ENCODE measurements around the gene SHH.

Gene SHH

DNA sequence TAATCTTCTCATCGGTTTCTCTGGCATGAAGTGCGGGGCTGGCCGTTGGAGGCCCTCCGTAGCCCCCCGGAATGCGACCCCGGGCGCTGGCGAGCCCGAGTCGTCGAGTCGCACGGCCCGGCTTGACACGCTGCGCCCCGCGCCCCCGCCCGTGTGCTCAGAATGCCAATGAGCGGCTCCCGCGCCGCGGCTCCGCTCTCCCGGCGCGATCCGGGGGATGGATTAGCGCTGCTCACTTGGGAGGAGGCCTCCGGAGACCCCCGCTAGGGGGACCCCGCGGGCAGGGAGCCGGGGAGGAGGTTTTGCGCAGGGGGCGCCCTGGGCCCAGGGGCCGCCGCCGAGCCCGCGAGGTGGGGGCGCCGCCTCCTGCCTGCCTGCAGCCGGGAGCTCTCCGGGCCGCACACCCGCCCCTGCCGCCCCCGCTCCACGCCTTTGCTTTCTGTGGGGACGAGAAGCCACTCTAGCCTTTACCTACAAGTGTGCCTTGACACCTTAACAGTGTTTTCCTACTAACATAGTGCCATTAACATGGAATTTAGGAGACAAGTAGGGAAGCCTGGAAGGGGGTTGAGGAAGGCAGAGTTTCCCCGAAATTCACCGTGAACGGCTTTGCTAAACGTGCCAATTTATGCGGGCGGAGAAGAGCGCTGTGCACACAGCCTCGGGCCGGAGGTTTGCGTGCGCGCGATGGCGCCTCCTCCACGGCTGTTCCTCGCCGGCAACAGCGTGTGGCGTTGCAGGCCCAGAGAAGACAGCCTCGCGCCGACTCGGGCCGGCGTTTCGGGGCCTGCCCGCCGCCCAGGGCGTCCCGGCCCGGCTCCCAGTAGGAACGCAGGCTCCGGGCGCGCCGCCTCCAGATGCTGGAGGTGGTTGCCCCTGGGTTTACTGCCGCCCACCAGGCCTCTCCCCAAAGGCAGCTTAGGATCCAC is 7.1 kb downstream of the SHH start:
- no peak for DNase-seq

DNA sequence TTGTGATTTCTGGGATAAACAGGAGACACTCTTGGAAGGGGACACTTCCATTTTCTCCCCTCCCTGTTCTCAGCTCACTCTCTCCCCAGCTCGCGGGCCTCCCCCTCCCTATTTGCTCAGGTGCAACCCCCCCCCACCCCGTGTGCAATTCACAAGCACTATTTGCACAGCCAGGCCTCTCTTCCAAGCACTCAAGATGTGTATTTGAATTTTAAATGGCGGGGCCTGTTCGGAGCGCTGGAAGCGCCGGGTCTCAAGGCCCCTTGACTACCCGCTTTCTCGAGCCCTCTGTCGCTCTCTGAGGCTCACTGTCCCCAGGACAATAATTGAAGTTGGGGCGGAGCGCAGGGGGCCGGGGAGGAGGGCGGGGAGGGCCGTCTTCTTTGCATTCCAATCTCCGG is 7.8 kb downstream of the SHH start:
- no peak for DNase-seq

DNA sequence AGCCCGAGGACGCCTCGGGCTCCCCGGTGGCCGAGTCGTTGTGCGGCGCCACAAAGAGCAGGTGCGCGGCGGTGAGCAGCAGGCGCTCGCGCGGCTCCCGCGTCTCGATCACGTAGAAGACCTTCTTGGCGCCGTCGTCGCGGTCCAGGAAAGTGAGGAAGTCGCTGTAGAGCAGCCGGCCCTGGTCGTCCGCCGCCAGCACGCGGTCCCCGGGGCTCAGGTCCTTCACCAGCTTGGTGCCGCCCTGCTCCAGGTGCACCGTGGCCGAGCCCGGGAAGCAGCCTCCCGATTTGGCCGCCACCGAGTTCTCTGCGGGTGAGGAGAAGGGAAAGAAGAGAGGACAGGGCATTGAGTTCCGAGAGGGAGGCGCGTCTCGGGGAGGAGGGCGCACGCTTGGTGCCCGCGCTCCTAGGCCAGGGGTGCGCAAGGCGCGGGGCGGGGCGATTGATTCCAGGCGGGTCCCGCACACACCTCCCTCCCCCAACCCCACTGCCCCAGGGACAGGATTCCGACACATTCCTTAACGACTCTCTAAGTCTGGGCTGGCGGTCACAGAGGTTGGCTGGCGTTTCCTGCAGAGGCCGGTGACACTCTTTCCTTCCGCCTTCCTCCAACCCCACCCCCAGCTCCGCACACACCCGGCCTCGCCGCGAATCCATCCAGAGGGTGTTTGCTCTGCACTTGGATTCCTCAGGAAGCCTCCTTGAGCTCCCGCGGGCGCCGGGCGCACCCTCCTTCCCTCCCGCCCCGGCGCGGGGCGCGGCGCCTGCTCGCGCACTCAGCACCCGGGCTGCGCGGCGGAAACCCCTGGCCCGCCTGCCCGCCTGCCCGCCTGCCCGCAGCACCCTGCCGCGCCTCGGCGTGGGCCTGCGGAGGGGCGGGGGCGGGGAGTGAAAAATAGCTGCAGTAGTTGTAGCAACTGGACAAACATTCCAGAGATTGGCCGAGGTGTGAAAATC is 8.6 kb downstream of the SHH start:
- no peak for DNase-seq

DNA sequence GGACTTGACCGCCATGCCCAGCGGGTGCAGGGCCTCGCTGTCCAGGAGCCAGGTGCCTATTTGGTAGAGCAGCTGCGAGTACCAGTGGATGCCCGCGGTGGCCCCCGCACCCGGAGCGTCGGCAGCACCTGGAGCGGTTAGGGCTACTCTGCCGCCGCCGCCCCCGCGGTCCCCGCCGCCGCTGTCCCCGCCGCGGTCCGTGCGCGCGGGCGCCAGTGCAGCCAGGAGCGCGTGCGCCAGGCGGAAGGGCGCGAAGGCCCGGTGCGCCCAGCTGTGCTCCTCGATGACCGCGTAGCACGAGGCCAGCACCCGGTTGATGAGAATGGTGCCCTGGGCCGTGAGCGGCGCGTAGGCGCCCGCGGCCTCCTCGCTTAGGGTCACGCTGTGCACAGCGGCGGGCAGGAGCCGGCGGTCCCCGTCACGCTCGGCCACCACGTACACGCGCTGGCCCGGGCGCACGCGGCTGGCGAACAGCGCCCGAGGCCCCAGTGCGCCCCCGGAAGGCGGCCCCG is 9.3 kb downstream of the SHH start:
- no peak for DNase-seq

DNA sequence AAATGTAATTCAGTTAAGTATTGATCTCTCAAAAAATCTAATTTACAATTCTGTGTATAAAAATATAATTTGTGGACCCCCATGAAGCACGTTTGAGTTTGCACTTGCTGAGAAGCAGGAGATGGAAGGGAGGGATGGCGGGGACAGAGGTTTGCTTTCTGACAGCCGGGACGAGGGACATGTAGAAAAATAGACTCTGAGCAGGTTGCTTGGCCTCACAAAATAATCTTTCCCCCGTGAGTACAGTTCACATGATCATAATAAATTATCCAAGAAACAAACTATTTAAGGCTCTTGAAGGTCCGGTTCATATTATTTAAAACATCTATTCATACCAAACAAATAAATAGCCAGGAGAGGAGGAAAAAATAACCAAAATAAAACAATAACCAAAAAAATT is 10.0 kb downstream of the SHH start:
- DNase-seq, result no peak

DNA sequence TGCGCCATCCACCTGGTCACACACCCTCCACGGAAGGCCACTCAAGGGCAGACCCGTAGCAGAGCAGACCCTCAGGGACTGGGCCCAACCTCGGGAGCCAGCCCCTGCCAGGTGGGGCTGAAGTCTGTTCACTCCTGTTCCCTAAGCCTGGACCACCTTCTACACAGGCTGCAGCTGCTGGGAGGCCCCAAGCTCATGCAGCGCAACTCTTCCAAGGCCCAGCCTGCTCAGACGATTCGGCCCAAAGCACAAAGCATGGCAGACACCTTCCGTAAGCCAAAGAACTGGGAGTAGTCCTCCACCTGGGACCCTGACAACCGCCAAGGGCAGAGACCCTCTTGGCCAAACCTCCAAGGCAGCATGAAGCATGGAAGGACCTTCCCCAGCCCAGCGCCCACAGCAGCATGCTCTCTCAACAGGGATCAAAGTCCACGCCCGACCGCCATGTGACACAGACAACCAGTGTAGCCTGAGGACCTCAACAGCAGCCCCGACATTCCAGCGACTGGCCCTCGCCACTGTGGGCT is 11.5 kb downstream of the SHH start:
- no peak for DNase-seq

DNA sequence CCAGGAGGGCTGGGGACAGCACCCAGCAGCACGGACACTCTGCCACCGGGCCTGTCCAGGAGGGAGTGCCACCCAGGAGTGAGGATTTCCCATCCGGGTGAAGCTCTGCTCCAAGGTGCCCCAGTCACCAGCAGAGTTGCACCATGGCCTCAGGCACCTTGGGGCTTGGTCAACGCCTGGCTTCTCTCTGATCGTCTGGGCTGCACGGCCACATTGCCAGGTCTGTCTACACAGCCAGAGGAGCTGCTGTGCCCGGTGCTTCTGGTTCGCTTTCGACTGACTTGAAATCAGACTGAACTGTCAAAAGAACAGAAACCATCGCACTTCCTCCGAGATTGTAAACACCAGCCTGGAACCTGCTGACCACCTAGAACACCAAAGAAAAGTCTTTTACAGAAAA is 12.0 kb downstream of the SHH start:
- no peak for DNase-seq

DNA sequence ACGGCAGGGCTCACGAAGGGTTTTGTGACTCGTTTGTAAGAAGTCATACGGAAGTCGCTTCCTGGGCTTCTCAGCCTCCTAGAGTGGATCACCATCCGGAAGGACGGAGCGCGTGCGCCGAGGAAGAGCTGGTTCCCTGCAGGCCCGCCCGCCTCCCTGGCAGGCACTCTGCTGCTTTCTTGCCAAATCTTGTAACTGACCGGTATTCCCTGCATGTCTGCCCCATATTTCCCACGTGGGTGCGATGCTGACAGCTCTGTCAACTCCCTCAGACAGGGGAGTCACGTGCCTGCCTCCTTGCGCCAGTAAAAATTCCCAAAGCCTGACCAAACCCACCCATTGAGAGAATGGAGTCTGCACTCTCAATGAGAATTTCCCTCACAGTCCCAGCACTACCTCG is 12.7 kb downstream of the SHH start:
- no peak for DNase-seq

DNA sequence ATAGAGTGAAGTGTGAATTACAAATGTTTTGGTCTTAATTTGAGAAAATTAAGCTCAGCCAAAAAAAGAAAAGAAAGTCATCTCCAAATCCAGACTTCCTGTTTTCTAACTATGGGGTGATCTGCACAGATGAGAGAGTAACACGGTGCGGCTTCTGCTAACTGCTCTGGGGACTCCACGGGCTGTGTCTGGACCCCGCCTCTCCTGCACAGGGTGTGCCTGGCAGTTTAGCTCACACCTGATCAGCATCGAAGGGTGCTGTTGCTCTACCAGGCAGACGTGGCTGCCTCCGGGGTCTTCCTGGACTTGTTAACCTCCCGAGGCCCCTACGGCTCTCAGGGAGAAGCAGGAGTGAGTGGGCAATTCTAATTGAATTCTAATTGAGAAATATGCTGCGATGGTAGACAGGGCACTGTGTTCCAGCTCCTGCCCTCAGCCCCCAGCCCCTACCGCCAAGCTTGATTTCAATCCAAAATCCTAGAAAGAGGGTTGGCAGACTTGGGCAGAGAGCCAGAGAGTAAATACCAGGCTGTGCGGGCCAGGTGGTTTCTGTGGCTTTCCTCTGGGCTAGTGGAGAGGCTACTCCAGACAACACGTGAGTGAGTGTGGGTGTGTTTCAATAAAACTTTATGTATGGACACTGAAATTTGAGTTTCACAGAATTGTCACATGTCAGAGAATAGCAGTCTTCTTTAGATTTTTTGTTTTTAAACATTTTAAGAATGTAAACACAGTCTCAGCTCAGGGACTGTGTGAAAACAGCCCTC is 13.4 kb downstream of the SHH start:
- no peak for DNase-seq

DNA sequence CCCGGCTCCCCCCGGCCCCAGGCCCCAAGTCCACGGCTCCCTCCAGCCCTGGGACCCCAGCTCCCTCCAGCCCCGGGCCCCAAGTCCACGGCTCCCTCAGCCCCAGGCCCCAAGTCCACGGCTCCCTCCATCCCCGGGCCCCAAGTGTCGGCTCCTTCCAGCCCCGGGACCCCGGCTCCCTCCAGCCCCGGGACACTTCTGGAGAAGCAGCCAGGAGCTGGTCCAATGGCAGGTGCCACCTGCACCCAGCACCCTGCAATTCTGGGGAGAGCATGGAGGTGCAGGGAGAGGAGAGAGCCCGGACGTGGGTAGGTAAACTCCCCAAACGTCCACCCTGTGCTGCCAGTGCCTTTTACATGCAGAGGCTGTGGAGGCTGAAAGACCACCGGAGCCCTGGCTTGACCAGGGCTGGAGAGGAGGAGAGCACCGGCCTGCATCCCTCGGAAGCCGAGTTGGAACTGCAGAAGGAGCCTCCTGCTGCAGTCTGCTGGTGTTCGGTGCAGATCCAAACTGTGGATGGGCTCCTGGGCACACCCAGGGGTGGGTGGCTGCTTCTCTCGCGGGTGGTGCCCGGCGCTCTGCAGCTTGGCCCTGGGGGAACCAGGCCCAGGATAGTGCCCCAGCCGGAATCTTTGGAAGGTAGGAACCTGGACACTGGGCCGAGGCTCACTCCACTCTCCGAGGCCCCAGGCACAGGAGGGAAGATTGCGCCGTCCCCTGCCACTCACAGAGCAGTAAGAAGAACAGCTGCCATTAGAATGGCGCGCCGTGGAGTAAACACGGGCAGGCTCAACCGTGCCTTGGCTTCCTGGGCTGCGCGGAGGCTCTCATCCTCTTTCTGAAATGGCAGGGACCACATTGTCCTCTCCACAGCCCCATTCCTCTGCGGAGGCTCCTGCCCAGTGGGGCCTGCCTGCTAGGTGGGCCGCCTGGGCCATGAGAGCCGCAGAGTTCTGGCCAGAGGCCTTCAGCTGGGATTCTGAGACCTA is 14.7 kb downstream of the SHH start:
- DNase-seq, result no peak

DNA sequence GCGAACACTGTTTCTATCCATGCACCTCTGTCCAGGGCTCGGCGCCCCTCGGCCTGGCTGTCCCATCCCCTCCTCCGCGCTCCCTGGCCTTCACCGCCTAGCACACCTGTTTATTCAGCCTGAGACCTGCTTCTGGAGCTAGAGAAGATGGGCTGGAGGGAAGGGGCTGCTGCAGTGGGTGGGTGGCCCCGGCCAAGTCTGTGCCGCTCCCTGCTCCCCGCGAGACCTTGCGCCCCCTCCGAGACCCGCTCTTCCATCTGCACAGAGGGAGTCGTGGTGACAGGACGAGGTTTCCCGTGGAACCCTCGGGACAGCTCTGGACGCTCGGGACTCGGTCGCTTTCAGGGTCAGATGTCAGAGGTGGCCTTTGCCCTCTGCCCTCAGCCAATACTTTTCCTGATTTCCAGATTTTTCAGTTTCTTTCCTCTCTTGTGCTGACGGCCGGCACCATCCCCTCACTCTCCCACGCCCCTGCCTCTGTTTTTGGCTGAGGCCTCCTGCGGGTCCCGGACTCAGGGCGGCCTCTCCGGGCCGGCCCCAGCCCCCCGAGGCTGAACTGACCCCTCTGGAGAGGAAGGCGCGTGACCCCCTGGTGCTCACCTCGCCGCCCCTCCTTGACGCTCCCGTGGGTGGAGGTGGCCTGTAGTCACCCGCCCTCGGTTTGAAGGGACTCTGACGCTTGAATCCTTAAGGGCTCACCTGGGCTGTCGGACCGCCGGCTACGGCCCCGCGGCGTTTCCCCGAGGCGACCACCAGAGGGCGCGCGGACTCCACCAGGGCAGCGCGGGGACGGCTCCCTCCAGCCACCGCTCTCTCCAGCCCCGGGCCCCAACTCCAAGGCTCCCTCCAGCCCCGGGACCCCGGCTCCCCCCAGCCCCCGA is 15.6 kb downstream of the SHH start:
- no peak for DNase-seq

DNA sequence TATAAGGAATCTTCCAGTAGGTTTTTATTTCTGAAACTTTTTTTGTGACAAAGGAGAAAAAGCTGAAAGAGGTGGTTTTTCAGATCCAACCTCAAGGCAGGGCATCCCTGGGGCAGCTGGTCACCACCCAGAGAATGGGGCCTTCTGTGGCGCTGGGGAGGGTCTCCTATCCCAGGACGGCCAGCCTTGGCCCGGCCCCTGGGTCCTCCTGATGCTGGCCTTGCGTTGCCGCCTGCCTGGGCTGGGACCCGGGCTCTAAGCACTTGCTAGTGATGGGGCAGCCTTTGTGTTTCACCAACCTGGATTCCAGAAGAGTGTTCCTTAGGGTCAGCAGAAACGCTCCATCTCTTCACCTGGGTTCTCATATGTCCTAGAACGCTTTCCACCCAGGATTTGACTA is 16.3 kb downstream of the SHH start:
- no peak for DNase-seq

DNA sequence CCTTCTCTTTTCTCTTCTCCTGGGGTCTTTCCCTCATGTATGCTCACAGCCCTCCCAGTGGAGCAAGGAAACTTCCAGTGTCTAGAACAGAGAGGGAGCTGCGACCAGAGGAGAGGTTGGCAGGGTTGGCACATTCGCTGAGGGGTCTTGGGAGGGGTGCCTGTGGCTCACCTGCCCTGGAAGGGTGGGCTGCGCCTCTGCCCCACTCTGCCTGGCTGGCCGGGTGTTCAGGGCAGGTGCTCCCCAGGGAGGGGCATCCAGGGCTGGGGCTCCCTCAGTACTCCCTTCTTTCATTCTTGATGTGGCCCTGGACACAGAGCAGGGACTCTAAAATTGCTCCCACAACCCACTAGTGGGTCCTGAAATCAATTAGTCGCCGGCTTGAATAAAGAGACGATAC is 16.9 kb downstream of the SHH start:
- no peak for DNase-seq

DNA sequence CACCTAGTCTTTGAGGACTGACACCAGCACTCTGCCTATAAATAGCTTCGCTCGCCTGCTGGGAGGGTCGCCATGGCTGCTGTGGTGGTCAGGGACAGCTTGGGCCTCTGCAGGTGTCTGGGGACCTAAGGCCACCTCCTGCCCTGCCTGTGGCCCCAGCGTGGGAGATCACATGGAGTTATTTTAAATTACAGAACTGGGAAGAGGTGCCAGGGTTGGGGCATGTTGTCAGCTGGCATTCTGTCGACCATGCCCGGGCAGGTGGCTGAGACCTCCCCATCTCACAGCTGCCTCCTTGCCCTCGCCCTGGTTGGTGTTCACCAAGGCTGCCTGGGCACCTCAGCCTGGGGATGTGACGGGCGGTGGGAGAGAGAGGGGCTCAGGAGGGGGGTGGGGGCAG is 18.1 kb downstream of the SHH start:
- no peak for DNase-seq

DNA sequence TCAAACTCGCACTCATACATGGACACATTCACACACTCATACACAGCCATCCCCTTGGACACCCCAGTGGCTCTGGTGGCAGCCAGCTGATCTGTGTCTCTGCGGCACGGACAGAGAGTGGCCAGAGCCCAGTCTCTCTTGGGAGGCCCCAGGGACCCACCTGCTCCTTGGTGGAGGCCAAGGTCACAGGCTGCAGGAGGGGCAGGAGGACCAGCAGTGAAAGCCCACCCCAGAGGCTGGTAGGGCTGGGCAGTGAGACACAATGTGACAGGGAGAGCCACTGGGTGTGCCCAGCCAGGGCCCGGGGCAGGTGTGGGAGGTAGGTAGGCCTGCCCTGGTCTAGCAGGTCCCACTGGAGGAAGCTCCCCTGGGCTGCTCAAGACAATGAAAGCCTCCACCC is 18.5 kb downstream of the SHH start:
- DNase-seq, result no peak

DNA sequence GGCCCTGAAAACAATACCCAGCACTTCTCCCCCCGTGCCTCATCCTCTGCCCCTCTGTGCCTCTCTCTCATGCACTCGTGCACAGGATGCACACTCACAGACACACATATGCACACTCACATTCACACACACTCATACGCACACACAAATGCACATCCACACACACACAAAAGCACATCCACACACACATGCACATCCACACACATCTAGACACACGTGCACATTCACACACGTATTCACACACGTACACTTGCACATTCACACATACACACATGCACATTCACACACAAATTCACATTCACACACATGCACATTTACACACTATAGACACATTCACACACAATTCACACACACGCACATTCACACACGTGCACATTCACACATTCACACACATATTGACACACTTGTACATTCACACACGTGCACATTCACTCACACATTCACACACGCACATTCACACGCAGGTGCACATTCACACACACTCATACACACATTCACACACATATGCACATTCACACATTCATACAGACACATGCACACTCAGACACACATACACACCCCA is 19.2 kb downstream of the SHH start:
- DNase-seq, result no peak

DNA sequence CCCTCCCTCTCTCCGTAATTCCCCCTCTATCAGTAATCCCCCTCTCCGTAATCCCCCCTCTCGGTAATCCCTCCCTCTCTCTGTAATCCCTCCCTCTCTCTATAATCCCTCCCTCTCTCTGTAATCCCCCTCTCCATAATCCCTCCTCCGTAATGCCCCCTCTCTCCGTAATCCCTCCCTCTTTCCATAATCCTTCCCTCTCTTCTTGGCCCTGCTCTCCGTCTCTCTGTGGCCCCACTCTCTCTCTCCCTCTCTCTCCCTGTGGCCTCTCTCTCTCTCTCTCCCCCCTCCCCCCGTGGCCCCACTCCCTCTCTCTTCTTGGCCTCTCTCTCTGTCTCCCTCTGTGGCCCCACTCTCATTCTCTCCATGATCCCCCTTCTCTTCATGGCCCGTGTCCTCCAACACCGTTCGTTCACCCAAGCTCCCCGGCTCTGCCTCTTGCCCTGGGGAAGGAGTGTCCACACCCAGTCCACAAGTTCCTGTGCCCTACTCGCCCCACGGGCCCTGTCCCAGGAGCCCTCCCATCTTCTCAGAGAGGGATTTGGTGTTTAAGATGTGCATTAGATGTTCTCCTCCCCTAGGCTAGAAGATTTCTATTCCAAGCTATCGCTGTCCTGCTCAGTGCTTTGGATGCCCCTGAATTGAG is 19.8 kb downstream of the SHH start:
- DNase-seq, result no peak

DNA sequence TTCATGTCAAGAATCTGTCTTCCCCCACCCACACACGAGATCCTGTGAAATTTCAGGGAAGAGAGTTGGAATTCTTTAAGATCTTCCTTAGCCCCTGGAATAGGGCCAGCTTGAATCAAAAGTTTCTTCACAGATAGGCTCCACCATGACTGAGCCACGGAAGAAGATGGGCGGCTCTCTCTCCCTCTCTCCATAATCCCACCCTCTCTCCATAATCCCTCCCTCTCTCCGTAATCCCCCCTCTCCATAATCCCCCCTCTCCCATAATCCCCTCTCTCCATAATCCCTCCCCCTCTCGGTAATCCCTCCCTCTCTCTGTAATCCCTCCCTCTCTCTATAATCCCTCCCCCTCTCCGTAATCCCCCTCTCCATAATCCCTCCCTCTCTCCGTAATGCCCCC is 20.4 kb downstream of the SHH start:
- no peak for DNase-seq

DNA sequence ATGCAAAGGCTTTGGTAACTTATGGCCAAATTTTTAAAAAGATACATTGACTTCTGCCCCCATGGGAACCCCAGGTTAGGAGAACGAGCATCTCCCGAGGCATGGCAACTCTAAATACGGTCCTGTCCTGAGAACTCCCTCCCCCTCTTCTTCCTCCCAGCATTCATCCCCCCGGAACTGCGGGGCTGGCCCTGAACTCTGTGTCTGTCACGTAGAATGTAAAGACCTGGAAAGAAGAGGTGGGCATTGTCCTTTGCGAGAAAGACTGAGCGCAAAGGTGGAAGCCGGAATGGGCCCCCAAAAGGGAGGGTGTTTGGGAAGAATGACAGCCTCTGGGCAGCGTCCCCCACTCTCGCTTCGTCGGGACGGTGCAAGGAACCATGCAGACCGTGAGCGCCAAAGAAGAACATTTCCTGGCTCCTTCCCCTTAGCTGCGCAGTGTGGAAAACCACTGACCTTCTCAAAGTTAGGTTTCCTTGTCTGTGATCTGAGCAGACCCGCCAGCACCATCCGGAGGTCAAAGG is 21.0 kb downstream of the SHH start:
- DNase-seq, result no peak

All from NCI-H1417 treated with DMSO at 0.1 percent for 48 hours (cell line).